ENCODE measurements around the gene ZNF225. TPM values are rescaled to one million over a fixed set of nuclear protein-coding genes. Genes with fewer than 3 reads are reported as not detected.

The ZNF225 gene
- total and polyA plus RNA-seq, 9 of the 15 experiments (the other 6 are each of a cell fraction or from before 2014, with no cell fraction given), result 1.4 to 4.2 (median 2.2) TPM

- TF ChIP-seq ZBTB40 (IDR thresholded peaks at IDR 0.05) (peak; percentile 94), ZBTB40 (CRISPR knock-in tag; IDR thresholded peaks at IDR 0.05) (no peak), NR2C2 (CRISPR knock-in tag; IDR thresholded peaks at IDR 0.05) (no peak; the same call in 1 of the 2 replicates), NR2C2 (tag; IDR thresholded peaks at IDR 0.05) (peak; percentile 74), CBFB (CRISPR knock-in tag; IDR thresholded peaks at IDR 0.05) (no peak), CREBBP (IDR thresholded peaks at IDR 0.05; ENCODE audit: low read depth, low read length) (no peak), ZNF780A (CRISPR knock-in tag; IDR thresholded peaks at IDR 0.05) (no peak), NR4A1 (CRISPR knock-in tag; IDR thresholded peaks at IDR 0.05) (no peak), NR4A1 (tag; IDR thresholded peaks at IDR 0.05) (no peak), BRF1 (IDR thresholded peaks at IDR 0.05; ENCODE audit: borderline replicate concordance, extremely low read depth, insufficient read length) (no peak), ATF1 (CRISPR knock-in tag; IDR thresholded peaks at IDR 0.05) (no peak), ATF1 (tag; IDR thresholded peaks at IDR 0.05) (peak; percentile 89), TCF7L2 (IDR thresholded peaks at IDR 0.05; ENCODE audit: low read depth, low read length) (no peak), SOX6 (IDR thresholded peaks at IDR 0.05) (peak; percentile 38; the same call in 1 of the 2 replicates), ZSCAN29 (IDR thresholded peaks at IDR 0.05) (no peak), THAP7 (CRISPR knock-in tag; IDR thresholded peaks at IDR 0.05) (no peak), MCM2 (IDR thresholded peaks at IDR 0.05; ENCODE audit: low read depth) (no peak), GABPA (tag; conservative IDR thresholded peaks at IDR 0.05; ENCODE audit: low read depth) (peak; percentile 95)
Observed at GRCh38 chr19:44071824-44072542, 41.2 kb upstream of the ZNF225 start, which contains the start of gene ZNF284 (continued).

Measured in K562 (cell line).